Spleen (tissue), 7 donors: Measurements from ENCODE around the gene CIDEC.

Experiments
- CTCF ChIP-seq, 11 experiments: fragments of 200-600 bp in 7 of 11; fragments of 450-650 bp in 4 of 11; sonication (generic) in 4 of 11; IDR thresholded peaks in 8 of 11; conservative IDR thresholded peaks in 3 of 11; 1 replicate in 7 of 11; 2 replicates in 4 of 11; pipeline versions ENCODE4 v1.4.0 to v1.8.0; 2016 to 2021; ENCODE audit warnings: antibody characterized with exemption in 11 of 11, inconsistent platforms in 4 of 11, mild to moderate bottlenecking in 1 of 11
- POLR2A ChIP-seq, 3 donors: fragments of 450-650 bp; IDR thresholded peaks; one replicate each; pipeline ENCODE4 v1.5.1; 2017; ENCODE audit warnings: antibody characterized with exemption in 3 of 3, mild to moderate bottlenecking in 1 of 3
- POLR2AphosphoS5 ChIP-seq, 3 donors: sonication (generic); formaldehyde crosslinking; IDR thresholded peaks; one replicate each; pipeline ENCODE4 v1.5.1; 2017; ENCODE audit warnings: antibody characterized with exemption in 3 of 3
- donor health status: DM: no; HTN: no; CAD: no; lungs with moderate emphysema.
- donor health status: DM: no; HTN: no; CAD: no.
- donor health status: DM: no; HTN: no; CAD: no.

- TF ChIP-seq POLR2A (IDR thresholded peaks at IDR 0.05) (no peak), CTCF (IDR thresholded peaks at IDR 0.05 in 8 of 11, conservative IDR thresholded peaks at IDR 0.05 in 3 of 11) (no peak), POLR2AphosphoS5 (IDR thresholded peaks at IDR 0.05) (no peak)
Observed at GRCh38 chr3:9818666-9819335, 61.3 kb downstream of the CIDEC start.
